ENCODE results near the gene INSYN2B.

INSYN2B gene

DNA sequence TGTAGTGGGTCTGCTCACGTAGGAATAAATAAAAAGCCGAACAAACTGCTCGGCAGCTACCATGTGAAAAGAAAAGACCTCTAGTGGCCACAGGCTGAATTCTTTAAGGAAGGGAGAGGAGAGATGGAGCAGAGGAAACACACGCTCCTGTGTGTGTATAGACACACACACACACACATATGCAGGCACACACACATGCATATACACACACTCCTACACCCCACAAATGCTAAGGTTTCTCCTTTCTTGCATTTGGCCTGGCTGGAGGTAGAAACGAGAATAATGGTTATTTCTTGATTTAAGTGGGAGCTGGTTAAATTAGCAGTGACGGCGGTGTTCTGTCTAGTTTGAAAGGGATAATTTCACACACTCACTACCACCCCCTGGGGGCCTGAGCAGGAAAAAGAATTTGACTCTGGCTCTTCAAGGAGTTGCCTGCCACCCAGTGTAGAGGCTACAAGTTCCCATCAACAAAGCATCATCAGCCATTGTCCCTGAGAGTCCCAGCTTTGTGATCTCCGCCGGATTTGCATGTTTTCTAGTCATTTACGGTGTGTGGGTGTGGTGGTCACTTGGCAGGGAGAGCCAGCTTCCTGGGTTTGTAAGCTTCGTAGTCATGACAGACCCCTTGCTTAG lies at the start of gene INSYN2B:
Gene INSYN2B (minus strand): TSS at position 78 of the 636 bp plus-strand sequence. CDS start 96,597 bp downstream, outside the sequence.
- DNase-seq (ENCODE audit: low read depth), result no peak

DNA sequence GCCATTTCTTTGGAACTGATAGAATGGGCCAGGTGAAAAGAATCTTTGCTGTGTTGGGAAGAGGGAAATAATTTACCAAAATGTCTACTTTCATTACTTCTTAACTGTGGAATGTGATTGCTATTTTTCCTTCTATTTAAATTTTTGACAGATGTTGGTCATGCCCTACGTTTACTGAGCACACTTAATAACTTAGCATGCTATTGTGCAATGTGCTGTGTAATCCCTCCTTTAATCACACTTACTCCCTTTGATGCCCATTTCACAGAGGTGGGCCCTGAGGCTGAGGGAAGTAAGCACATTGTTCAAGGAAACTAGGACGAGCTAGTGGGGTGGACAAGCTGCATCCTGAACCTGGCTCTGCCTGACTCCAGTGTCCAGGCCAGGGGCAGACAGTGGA lies 47.8 kb upstream of the INSYN2B start:
- DNase-seq (ENCODE audit: low read depth), result no peak

DNA sequence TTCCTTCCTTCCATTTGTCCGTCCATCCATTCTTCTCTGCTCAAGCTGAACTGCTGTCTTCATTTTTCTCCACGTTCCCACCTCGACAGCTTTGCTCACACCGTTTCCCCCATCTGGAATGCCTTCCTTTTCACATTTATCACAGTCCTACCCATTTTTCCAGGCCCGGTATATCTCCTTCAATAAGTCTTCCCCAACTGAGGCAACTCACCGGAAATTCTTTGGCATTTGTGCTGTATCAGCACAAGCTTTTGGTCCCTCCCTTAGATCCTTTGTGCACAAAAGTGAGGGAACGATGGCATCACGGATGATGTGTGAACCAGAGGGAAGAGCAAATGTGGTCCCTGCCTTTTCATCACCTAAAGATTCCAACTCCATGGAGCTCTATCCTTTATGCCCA lies 45.6 kb upstream of the INSYN2B start:
- DNase-seq (ENCODE audit: low read depth), result no peak

DNA sequence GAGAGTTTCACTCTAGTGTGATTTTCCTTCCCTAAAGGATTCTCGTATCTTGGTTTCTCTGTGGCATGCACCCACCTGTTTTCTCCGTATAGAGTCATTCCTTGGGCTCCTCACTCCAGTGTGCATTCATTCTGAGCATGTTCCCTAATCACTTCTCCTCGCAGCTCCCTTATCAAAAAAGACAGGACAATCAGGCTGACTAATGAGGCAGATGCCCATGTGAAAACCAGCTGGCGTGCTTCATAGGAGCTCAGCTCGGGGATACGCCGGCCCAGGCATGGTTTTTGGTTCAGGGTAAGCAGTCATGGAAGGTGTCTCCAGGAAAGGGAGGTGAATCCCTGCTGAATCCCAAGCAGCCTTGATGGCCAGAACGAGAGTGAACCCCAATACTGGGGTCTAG lies 41.2 kb upstream of the INSYN2B start:
- DNase-seq (ENCODE audit: low read depth), result no peak

DNA sequence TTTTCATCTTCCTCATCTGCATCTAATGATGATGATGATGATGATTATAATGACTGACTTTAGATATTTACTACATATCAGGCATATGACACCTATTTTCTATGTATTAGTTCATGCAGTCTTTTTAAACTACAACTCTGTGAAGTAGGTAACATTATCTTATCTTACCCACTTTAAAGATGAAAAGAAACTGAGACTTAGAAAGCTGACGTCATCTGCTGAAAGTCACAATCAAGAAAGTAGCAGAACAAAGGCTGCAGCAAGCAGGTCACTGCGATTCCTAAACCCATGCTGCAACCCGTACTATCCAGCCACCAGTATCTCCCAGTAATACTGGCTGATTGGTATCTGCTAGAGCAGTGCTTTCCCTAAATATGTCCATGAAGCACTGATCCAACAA lies 40.1 kb upstream of the INSYN2B start:
- DNase-seq (ENCODE audit: low read depth), result no peak

DNA sequence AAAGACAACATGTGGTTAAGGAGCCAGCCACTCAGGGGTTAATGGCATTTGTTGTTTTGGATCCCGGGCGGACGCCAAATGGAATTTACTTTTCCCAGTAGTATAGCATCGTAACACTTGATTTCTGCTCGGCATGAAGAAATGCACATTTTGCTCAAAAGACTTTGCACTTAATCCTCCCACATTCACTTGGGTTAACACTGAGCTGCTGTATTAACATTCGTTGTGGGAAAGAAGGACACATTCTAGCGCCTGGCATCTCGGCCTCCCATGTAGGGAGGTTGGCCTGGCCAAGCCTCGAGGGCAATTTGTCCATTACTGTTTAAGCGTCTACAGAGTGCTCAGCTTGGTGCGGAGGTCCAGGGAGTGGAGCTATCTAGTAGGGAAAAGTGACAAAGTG lies 32.3 kb upstream of the INSYN2B start:
- DNase-seq (ENCODE audit: low read depth), result no peak

DNA sequence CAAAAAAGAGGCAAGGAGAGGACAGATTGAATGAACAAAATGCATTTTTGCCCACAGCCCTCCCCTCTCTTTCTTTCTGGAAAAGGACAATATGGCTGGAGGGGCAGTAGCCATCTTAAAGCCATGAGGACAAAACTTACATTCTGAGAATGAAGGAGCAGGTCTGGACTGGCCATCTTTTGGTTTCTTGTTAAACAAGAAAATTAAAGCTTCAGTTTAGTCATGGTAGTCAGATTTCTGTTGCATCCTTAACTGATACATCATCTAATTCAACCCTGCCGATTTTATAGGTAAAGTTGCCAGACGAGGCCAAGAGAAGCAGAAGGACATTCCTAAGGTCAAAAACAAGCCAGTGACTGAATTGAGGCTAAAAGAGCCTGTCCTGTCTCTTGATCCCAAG lies 31.5 kb upstream of the INSYN2B start:
- DNase-seq (ENCODE audit: low read depth), result no peak

DNA sequence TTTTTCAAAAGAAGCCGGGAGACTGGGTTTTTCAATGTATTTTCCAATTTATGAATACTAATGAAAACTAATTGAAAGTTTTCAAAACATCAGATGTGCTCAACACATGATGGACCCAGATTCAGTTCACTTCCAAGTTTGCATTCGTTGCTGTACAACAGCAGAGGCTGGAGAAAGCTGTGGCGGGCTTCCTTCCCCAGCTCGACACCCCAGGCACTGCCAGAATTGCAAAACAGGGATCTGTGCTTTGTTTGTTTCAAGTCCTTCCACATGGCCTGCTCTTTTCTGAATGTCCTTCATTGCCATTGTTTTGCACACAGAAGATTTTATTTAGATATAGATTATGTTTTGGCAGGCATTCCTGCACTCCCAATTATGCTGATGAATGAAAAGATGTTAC lies 30.3 kb upstream of the INSYN2B start:
- DNase-seq (ENCODE audit: low read depth), result no peak

DNA sequence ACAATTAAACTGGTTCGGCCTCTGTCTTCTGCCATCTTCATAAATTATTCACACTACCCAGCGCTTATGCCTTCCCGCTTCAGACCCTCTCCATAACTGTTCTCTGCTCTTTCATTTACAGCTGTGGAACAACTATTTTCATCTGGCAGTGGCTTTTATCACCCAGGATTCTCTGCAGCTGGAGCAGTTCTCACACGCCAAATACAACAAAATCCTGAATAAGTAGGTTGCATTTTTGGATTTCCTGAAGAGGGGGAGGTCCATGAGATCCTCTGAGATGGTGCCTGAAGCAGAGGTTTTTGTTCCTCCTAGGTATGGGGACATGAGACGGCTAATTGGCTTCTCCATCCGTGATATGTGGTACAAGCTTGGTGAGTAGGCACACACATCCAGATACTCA lies 28.1 kb upstream of the INSYN2B start:
- DNase-seq (ENCODE audit: low read depth), result no peak

DNA sequence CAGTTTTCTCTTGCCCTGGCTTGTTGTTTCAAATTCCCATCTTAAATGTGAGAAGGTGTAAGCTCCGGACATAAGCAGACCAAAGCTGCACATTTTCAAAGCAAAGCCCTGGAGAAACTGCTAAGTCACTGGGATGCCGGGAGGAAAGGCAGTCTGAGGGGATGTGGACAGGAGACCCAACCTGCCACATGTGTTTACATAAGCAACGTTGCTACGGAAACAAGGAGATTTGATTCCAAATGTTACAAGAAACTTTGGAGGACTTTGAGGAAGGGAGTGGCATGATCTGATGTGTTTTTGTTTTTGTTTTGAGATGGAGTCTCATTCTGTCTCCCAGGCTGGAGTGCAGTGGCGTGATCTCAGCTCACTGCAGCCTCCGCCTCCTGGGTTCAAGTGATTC lies 25.7 kb upstream of the INSYN2B start:
- no peak for DNase-seq (ENCODE audit: low read depth)

DNA sequence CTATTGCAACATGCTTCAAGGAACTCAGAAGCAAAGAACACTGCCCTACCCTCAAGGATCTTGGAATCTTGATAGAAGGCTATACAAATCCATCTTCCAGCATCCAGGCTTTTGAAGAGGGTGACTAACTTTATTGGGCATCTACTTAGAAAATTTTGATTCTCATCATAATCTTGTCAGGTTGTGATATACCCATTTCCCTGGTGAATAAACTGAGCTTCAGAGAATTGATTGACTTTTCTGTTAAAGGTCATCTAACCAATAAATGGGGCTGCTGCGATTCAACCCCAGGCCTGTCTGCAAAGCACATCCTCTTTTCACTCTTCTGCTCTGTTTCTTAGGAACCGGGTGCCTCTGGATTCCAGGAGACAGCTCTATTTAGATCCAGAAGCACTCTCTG lies 19.9 kb upstream of the INSYN2B start:
- no peak for DNase-seq (ENCODE audit: low read depth)

DNA sequence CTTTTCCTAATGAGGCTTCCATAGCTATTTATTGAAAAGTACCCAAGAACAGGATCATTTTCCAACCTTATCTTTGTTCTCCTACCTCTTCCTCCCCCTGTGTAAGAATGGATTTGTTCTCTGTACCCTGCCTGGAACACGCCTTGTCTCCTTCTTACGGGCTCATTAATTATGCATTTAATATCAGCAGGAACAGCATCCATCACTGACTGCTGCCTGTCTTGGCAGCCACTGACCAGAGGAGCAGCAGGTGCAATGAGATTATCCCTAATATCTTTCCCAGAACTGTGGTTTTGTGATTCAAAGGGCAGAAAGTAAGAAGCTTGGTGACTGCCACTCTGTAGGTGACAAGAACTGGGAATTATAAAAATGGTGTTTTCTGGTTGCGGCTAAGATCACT lies 19.3 kb upstream of the INSYN2B start:
- no peak for DNase-seq (ENCODE audit: low read depth)

DNA sequence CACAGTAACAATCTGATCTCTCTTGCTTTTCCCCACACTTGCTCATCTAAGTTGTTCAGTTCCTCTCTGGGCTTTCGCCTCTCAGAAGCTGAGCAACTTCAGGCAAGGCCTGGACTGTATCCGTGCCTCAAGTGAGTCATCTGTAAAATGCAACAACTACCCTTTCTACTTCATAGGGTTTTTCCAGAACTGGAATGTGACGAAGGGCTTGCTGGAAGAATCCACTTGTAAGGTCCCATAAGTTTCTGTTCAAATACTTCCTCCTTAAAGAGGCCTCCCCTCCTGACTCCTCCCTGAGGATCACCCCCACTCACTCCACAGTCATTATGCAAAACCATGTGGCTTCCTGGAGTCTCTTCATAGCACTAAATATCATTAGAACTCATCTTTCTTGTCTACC lies 17.5 kb upstream of the INSYN2B start:
- DNase-seq (ENCODE audit: low read depth), result no peak

DNA sequence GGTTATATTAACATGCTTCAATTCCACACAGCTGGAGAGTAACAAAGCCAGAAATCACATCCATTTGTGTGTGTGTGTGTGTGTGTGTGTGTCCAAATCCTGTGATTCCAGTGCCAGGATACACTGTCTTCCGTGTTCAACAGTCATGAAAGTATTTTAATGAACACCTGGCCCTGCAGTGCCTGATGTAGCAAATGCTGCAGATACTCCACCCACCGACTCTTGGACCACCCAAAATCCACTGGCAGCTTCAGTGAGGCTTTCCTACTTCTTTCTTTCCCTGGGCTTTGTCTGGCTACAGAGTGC lies 13.1 kb upstream of the INSYN2B start:
- no peak for DNase-seq (ENCODE audit: low read depth)

DNA sequence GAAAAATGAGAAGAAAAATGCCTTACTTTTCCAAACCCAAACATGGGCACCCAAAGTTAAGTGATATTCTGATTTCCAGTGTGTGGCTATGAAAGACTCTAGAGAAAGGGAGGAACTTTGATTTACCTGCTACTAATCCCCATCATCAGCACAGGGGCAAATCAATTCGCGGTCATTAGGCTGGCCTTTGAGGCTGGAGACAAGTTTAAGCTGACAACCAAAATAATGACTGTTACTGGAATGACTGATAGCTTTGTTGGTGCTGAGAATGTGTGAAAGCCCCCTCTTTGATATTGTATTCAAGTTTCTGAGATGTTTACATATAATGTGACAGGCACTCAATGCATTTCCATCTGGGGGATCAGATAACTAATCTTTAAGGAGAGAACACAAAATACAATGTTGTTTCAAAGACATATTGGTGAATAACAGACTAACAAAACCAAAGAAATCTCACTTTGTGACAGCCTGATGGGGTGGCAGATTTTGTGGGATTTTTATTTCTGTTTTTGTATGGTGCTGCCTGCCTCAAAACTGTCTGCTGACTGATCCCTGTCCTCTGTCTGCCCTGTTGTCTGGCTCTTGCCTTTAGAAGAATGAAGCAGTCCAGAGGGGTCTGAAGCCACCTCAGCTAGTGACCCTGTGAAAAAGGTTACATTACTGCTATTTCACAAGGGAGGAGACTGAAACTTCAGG lies 12.6 kb upstream of the INSYN2B start:
- DNase-seq (ENCODE audit: low read depth), result no peak

DNA sequence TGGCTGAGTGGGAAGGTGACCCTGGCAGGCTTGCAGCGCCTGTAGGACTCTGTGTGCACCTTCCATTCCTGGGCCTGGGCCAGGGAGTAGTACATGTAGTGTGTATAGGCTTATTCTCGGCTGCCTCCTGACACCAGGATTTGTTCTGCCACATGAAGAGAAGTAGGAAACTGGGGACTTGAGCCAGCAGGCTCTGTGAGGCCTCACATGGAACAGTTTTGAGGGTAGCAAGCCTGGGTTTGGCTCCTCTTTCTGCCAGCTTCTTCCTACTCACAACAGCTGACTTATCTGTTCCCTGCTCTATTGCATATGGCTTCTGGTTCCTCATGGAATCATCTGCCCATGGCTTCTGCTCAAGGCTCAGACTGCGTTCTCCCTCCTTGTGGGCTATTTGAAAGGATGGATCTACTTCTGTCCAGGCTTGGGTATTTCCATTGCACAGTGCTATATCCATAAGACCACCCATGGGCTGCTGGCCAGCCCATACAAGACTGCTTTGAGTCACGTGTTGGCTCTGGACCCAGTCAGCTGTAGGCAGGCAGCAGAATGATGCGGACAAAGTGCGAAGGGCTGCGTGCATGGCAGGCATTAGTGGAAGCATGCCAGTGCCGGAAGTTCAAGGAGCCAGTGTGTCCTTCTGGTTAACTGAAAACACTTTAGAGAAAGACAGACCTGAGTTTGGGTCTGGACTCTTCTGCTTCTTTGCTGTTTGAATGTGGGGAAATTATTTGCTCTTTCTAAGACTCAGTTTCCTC lies 11.0 kb upstream of the INSYN2B start:
- DNase-seq (ENCODE audit: low read depth), result no peak

DNA sequence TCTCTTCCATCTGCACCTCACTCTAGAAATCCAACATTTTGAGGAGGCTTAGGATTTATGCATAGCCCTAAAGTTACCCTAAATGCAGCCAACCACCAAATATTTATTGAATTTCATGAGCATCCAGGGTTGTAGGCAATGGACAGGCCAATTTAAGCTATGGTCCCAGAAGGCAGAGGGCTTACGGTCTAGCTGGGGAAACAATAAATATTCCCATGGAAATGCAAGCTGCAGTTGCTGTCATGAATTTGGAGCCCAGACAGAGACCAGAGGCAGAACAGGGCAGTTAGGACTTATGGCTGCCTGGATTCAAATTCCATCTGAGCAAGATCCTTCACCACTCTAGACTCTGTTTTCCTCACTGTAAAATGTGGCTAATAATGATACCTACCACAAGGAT lies 9.1 kb upstream of the INSYN2B start:
- DNase-seq (ENCODE audit: low read depth), result no peak

DNA sequence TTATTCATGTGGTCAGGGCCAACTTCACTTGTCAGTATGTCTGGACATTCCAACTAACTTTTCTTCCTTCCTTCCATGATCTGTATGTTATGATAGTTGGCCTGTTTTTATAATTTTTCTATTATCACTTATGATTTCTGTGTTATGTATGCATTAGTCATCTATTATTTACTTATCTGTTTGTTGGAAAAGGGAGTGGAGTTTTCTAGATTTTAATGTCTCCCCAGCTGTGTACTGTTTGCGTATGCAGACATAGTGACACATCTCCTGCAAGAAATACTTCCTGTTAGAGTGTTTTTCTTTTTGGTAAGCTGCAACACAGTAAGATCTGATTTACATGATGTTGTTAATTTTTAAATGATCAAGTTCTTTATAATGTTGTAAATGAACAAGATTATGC lies 8.7 kb upstream of the INSYN2B start:
- no peak for DNase-seq (ENCODE audit: low read depth)

DNA sequence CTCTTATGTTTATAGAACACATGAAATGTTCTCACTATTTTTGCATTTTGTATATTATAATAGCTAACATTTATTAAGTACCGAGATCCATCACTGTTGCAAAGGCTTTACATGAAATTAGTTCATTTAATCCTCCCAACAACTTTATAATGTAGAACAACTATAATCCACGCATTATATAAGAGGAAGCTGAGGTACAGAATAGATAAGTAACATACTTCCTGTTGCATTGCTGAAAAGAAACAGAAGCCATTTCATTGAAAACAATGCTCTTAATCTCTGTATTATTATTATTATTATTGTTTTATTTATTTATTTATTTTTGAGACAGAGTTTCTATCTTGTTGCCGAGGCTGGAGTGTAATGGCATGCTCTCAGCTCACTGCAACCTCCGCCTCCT lies 7.9 kb upstream of the INSYN2B start:
- DNase-seq (ENCODE audit: low read depth), result no peak

DNA sequence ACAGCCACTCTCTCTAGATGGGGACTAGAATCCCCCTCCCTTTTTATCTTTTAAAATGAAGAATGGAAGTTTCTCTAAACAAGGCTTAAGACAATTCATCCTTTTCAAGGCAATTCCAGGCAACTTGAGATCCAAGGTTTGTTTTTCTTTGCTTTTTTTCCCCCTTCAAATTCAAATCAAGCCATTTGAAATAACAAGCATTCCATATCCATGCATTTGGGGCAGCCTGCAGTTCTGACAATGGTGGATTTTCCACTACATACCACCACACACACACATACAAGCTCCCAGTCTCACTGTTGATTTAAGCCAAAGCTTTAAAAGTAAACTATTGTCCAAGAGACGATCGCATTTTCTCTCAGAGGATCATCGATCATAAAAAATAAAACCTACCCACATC lies 424 bp downstream of the INSYN2B start:
- no peak for DNase-seq (ENCODE audit: low read depth)

DNA sequence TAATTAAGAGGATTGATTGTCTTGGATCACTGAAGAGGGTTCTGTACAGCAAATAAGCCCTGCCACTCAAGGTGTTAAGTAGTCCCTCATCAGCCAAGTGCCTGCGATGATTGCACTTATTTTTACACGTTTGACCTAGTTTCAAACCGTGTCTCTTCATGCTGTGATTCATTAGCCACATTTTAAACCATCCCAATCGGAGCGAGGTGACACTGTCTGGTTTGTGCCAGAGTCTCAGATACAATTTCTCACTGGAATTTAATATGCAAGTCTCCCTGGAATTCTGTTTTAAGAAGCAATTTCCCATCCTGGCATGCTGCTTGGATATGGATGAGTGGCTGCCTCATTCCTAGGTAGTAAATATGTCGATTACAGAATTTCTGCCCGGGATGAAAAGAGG lies 1.6 kb downstream of the INSYN2B start:
- DNase-seq (ENCODE audit: low read depth), result no peak

DNA sequence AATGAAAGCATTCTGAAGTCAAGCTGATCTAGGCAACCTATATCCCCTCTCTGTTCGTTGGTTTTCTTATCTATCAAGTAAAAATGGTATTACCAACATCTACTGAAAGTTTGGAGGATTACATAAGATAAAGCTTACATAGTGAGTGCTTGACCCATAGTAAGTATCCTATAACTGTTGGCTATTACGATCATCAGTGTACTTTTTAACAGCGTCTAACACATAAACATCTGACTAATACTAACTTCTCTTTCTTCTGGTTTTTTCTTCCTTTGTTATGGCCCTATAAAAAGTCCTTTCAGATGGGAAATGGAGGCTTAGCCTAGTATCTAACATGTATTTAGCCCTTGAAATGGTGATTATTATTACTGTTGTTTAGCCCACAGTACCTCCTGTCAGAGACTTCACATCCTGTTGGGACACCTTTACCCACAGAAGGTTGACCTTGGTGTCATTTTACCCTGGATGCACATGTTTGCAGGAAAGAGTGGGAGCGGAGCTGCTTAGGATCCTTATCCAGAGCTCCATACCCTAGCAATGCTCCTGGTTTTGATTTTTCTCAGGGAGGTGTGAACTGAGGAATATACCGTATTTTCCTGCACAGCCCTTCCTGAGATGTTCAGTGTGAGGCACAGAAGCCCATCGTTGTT lies 6.0 kb downstream of the INSYN2B start:
- no peak for DNase-seq (ENCODE audit: low read depth)

DNA sequence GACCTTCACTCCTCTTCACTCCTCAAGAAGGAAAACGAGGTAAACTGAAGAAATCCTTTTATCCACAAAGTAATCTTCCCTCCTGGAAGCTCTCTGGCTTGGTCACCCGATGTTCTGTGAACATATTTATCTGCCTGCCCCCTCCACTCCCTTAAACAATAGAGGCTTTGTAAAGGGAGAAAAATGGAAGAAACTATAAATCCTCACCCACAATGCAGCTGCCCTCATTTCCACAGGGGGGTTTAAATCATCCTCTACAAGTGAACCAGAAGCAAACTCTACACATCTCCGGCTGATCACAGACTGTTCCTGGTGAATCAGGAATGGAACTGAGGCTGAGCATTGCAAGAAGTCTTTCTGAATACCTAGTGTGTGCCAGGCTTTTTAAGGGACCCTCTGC lies 7.2 kb downstream of the INSYN2B start:
- DNase-seq (ENCODE audit: low read depth), result no peak
